Activated B cell treated with CpG ODN at 0.5 μM for 24 hours (primary cell): Measurements from ENCODE around the gene HCN3. TPM values are rescaled to one million over a fixed set of nuclear protein-coding genes. Genes with fewer than 3 reads are reported as not detected.
"Not testable (repeated sequence)": the region's sequence is repeated elsewhere in the genome, so short reads cannot be mapped to it uniquely, and the experiment has no call there.

Experiments used
- ATAC-seq: fragments of 200-7000 bp; cut with Tn5 transposase; one replicate; pipeline ENCODE4 v1.10.0; 2021; ENCODE audit warnings: low read depth, mild to moderate bottlenecking, moderate library complexity
- CTCF ChIA-PET: fragments of 350-600 bp; sonication (Branson Sonifier 250); formaldehyde crosslinking; loops from one replicate; lab custom pipeline; 2021; ENCODE audit warnings: antibody characterized with exemption; lab: Charles Lee
- POLR2A ChIA-PET: fragments of 350-600 bp; sonication (Branson Sonifier 250); formaldehyde crosslinking; loops from one replicate; lab custom pipeline; 2021; ENCODE audit warnings: antibody characterized with exemption; lab: Charles Lee
- DNase-seq: peaks from one replicate; pipeline ENCODE4 v3.0.0; 2022
- H3K27ac Mint-ChIP-seq: one replicate; pipeline ENCODE4 v1.8.0; 2020; ENCODE audit warnings: mixed read lengths
- H3K27me3 Mint-ChIP-seq: one replicate; pipeline ENCODE4 v1.8.0; 2021; ENCODE audit warnings: mixed read lengths
- H3K36me3 Mint-ChIP-seq: one replicate; pipeline ENCODE4 v1.8.0; 2021; ENCODE audit warnings: low read depth, mixed read lengths
- H3K4me1 Mint-ChIP-seq: one replicate; pipeline ENCODE4 v1.8.0; 2021; ENCODE audit warnings: mixed read lengths
- H3K4me3 Mint-ChIP-seq: one replicate; pipeline ENCODE4 v1.8.0; 2020; ENCODE audit warnings: mild to moderate bottlenecking, mixed read lengths
- H3K9me3 Mint-ChIP-seq: one replicate; pipeline ENCODE4 v1.8.0; 2020; ENCODE audit warnings: mixed read lengths
- intact Hi-C: fragments of 100-400 bp; cut with micrococcal nuclease; formaldehyde crosslinking; loops from one replicate; pipeline ENCODE4 v1.15.1; 2024
- total RNA-seq: library from RNA; stranded (reverse); gene quantifications from 2 replicates; pipeline ENCODE4 v1.2.3, GENCODE V29; 2022
- TF ChIP-seq, protein P1 (sequence below): fragments of 200-600 bp; IDR thresholded peaks from one replicate; pipeline ENCODE4 v1.8.0; 2022; ENCODE audit warnings: antibody characterized with exemption, mild to moderate bottlenecking

Gene HCN3
- 2.7 TPM in 2 replicates for total RNA-seq

DNA sequence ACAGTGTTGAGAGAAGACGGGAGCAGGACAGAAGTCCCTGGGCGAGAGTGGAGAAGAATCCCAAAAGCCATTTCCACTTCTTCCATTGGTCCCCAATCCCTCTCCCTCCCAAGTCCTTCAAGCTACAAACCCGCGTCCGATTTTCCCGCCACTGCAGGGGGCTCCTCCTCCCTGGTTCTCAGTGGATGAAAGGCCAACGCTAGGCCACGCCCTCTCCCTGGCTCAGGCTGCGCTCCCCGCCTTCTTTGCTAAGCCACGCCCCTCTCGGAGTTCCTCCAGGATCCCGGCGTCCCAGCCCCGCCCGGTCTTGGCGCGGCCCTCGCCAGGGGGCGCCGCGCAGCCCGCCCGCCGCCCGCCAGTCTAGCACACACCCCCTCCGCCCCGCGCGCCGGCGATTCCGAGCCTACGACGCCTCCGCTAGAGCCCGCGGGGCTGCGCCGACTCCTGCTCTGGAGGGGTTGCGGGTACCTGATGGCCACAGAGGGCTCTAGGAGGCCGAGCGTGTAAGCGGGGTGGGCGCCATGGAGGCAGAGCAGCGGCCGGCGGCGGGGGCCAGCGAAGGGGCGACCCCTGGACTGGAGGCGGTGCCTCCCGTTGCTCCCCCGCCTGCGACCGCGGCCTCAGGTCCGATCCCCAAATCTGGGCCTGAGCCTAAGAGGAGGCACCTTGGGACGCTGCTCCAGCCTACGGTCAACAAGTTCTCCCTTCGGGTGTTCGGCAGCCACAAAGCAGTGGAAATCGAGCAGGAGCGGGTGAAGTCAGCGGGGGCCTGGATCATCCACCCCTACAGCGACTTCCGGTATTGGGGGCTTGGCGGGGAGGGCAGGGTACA is at the start of gene HCN3:
Gene HCN3 (plus strand): TSS at position 394 of the 832 bp plus-strand sequence. CDS start 128 bp downstream, at position 522.
- peaks cover 36% of the 10 kb centered on the region for H3K4me1 Mint-ChIP-seq
- POLR2A ChIA-PET, result interaction anchor here (0.5 to 1.9 kb wide), 6 partner anchors 15 to 50 kb away, joined by 3 to 7 read pairs (median 4); partner anchors contain the start of genes FDPS, RUSC1 and SCAMP3
- H3K27me3 Mint-ChIP-seq, result no peaks in the 10 kb centered on the region

DNA sequence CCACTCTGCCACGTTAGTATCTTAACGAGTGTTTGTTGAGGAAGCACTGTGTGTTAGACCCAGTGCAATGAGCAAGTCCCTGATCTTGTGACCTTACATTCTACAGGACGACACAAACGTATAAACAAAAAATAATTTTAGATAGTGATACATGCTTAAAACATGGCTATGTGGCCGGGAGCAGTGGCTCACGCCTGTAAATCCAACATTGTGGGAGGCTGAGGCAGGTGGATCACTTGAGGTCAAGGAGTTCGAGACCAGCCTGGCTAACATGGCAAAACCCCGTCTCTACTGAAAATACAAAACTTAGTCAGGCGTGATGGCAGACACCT is 49.2 kb upstream of the HCN3 start:
- ChIA-PET POLR2A (interaction anchor here (0.6 to 6.8 kb wide), 3 partner anchors 20 to 89 kb away, joined by 9 to 75 read pairs (median 9); partner anchors contain the start of genes MTX1 and THBS3), CTCF (interaction anchor here (0.7 to 5.5 kb wide), 6 partner anchors 21 to 54 kb away, joined by 3 to 110 read pairs (median 10); partner anchors contain the start of genes KRTCAP2, MTX1, THBS3 and TRIM46)
- TF ChIP-seq, protein P1, sequence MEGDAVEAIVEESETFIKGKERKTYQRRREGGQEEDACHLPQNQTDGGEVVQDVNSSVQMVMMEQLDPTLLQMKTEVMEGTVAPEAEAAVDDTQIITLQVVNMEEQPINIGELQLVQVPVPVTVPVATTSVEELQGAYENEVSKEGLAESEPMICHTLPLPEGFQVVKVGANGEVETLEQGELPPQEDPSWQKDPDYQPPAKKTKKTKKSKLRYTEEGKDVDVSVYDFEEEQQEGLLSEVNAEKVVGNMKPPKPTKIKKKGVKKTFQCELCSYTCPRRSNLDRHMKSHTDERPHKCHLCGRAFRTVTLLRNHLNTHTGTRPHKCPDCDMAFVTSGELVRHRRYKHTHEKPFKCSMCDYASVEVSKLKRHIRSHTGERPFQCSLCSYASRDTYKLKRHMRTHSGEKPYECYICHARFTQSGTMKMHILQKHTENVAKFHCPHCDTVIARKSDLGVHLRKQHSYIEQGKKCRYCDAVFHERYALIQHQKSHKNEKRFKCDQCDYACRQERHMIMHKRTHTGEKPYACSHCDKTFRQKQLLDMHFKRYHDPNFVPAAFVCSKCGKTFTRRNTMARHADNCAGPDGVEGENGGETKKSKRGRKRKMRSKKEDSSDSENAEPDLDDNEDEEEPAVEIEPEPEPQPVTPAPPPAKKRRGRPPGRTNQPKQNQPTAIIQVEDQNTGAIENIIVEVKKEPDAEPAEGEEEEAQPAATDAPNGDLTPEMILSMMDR, result no peak
- no peak for DNase-seq
- Mint-ChIP-seq H3K27me3 (no peaks in the 10 kb centered on the region), H3K36me3 (peaks cover 4% of the 10 kb centered on the region), H3K4me1 (peaks cover 40% of the 10 kb centered on the region), H3K27ac (peak overlapping the region; percentile 87), H3K9me3 (no peaks in the 10 kb centered on the region), H3K4me3 (peak overlapping the region; percentile 88)
- no peak for ATAC-seq
- intact Hi-C loops, result loop anchor here (5.0 kb wide), 1 partner anchor 36 kb away; no protein-coding TSS in a partner anchor

More for the DNA sequence above, at the start of gene HCN3:
- H3K9me3 Mint-ChIP-seq, result no peaks in the 10 kb centered on the region
- H3K36me3 Mint-ChIP-seq, result peaks cover 6% of the 10 kb centered on the region
- peak within 1 kb of the TSS; percentile 79 for H3K4me3 Mint-ChIP-seq
- H3K27ac Mint-ChIP-seq, result no peak within 1 kb of the TSS
- DNase-seq (peak; percentile 93), ATAC-seq (peak; percentile 72)
- CTCF ChIA-PET, result interaction anchor here (1.0 to 1.4 kb wide), 4 partner anchors 27 to 84 kb away, joined by 3 to 6 read pairs (median 4); no protein-coding TSS in a partner anchor
- intact Hi-C loops, result loop anchor here (1.0 to 10.0 kb wide), 6 partner anchors 15 to 288 kb away; partner anchors contain the start of genes ASH1L, FDPS and SCAMP3
- TF ChIP-seq, protein P1, result no peak

DNA sequence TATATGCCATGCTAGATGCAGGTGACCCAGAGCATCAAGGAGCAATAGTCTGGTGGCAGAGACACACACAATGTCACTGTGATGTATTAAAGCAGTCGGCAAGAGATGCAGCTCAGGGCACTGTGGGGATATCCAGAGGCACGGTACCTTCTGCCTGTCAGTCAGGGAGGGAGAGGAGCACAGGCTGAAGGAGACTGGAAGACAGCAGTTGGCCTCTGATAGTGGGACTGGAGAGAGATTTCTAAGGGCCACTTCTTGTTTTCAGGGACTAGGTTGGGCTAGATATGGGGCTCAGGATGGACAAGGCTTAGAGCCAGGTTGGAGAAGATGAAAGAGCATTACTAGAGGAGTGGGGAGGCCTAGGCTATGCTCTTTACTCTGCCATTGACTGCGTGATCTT is 46.0 kb upstream of the HCN3 start:
- DNase-seq, CTCF ChIA-PET, H3K27me3 Mint-ChIP-seq, H3K27ac Mint-ChIP-seq, POLR2A ChIA-PET, intact Hi-C loops, ATAC-seq, H3K9me3 Mint-ChIP-seq, H3K4me3 Mint-ChIP-seq: not testable (repeated sequence)
- Mint-ChIP-seq H3K36me3 (peaks cover 14% of the 10 kb centered on the region), H3K4me1 (peaks cover 11% of the 10 kb centered on the region)

DNA sequence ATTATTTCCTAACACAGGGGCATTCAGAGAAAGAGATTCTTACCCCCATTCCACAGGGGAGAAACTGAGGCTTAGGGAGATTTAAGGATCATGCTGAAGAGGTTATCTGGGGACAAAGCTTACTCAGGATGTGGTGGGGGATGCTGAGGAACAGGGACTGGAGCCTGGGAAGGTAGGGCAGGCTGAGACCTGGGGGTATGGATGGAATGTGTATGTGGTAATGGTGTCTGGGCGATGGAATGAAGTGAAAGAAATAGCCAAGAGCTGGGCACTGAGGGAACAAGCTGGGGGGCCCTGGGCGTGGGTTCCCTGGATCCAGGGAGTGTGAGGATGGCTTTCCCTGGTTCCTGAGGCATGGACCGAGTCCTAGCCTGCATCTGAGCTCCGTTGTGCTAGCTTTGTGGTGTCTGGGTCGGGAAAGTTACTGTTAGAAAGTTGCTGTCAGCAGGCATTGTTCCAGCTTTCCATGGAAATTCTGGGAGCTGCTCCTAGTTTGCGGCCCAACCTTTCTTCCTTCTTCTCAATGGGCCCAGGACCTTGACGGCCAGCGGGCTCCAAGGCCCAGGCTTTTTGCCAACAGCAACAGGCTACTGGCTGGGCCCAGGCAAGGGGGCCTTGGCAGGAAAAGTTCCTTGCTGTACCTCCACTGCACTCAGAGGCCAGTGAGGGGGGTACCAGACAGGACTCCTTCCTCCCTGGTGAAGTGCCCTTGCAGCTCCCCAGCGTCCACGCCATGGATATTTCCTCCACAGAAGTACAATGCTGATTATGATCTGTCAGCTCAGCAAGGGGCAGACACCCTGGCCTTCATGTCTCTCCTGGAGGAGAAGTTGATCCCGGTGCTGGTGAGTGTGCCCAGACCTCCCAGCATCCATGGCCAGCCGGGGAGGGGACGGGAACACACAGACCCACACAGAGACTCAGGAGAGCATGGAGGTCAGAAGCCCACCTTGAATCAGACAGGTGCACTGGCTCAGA is 45.0 kb upstream of the HCN3 start:
- CTCF ChIA-PET, DNase-seq, H3K4me1 Mint-ChIP-seq, H3K27me3 Mint-ChIP-seq, H3K9me3 Mint-ChIP-seq, H3K4me3 Mint-ChIP-seq, ATAC-seq, H3K27ac Mint-ChIP-seq, intact Hi-C loops: not testable (repeated sequence)
- POLR2A ChIA-PET, result interaction anchor here (0.5 kb wide), 1 partner anchor 26 kb away, joined by 3 read pairs; no protein-coding TSS in a partner anchor
- H3K36me3 Mint-ChIP-seq, result peaks cover 19% of the 10 kb centered on the region

DNA sequence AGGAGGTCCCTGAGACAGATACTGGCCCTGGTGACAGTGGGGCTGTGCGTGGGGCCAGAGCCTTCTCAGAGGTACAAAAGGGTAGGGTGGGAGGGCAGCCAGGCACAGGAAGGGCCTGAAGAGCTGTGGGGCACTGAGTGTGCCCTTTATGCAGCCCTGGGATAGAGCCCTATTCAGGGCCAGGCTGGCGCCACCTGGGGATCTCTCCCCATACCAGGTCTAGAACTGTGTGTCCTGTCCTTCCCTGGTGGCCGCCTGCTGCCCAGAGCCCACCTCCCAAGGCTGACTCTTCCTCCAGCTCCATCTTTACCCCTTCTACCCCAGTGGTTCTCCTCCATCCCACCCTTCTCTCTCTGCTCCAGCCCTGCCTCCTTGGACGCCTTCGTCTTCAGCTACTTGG is 43.8 kb upstream of the HCN3 start:
- H3K27me3 Mint-ChIP-seq, H3K4me3 Mint-ChIP-seq, ATAC-seq, DNase-seq, H3K27ac Mint-ChIP-seq, H3K4me1 Mint-ChIP-seq, H3K9me3 Mint-ChIP-seq, intact Hi-C loops, CTCF ChIA-PET, POLR2A ChIA-PET: not testable (repeated sequence)
- peaks cover 28% of the 10 kb centered on the region for H3K36me3 Mint-ChIP-seq

DNA sequence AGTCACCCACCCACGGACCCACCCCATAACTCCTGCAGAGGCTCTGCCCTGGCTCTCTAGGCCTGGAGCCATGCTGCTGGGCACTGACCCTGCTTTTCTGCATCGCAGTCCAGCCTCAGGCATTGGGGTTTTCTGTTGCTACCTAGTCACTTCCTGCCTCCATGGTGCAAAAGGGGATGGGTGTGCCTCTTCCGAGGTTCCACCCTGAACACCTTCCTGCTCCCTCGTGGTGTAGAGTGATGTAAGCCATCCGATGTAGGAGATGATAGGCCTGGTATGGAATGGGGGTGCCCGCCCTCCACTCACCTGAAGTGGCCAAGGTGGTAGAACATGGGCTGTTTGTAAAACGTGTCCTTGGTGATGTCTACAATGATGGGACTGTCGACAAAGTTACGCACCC is 41.9 kb upstream of the HCN3 start:
- DNase-seq, ATAC-seq, intact Hi-C loops, CTCF ChIA-PET, H3K27ac Mint-ChIP-seq, H3K27me3 Mint-ChIP-seq, POLR2A ChIA-PET, H3K9me3 Mint-ChIP-seq, H3K4me1 Mint-ChIP-seq, H3K4me3 Mint-ChIP-seq: not testable (repeated sequence)
- H3K36me3 Mint-ChIP-seq, result peaks cover 34% of the 10 kb centered on the region
